ENCODE data around the gene MYO18A. TPM values are rescaled to one million over a fixed set of nuclear protein-coding genes. Genes with fewer than 3 reads are reported as not detected.

MYO18A gene
- total and polyA plus RNA-seq, 7 experiments from 2014 or later = 10.2 to 144 (median 95.3) TPM

DNA sequence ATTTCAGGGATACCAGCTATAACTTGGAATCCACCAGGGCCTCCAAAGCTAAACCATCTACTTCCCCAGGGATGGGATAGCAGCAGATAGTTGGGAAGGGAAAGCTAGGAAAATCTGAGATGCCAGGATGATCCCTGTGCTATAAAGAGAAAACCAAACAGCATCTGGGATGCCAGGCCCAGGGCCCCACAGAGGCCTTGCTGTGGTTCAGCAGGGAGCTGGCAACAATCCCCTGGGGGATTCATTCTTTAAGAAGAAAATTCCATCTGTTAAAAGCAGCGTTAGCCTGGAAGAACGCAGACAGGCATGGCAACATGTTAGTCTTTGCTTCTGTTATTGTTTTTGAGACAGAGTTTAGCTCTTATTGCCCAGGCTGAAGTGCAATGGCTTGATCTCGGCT lies 16.6 kb downstream of the MYO18A start:
- Histone ChIP-seq H3K4me3 (ENCODE audit: low read length) (no peak overlapping the region), H3K36me3 (ENCODE audit: control insufficient read depth in 2 of 3, insufficient read depth in 3 of 3, low read length in 3 of 3) (peaks cover 0 to 11% (median 0%) of the 10 kb centered on the region in 3 experiments), H3K4me1 (ENCODE audit: control insufficient read depth in 2 of 2, insufficient read depth in 2 of 2, low read length in 2 of 2) (no peaks in the 10 kb centered on the region), H3K27ac (ENCODE audit: low read depth, low read length) (no peak overlapping the region), H3K9me3 (ENCODE audit: control insufficient read depth in 2 of 3, low read length in 3 of 3) (no peaks in the 10 kb centered on the region), H3K27me3 (ENCODE audit: control insufficient read depth in 2 of 2, insufficient read depth in 2 of 2, low read length in 2 of 2) (no peaks in the 10 kb centered on the region)
- Mint-ChIP-seq H3K27ac (no peak overlapping the region), H3K4me1 (peaks cover 0 to 22% (median 7%) of the 10 kb centered on the region in 7 donors), H3K4me3 (no peak overlapping the region), H3K27me3 (no peaks in the 10 kb centered on the region), H3K9me3 (peaks cover 0 to 1% (median 0%) of the 10 kb centered on the region in 11 donors), H3K36me3 (peaks cover 1 to 29% (median 10%) of the 10 kb centered on the region in 5 donors)
- ChIA-PET CTCF (interaction anchor here (1.2 to 1.5 kb wide), 3 partner anchors 15 to 57 kb away, joined by 3 to 6 read pairs (median 5); no protein-coding TSS in a partner anchor), POLR2A (interaction anchor here (1.0 kb wide), 1 partner anchor 13 kb away, joined by 3 read pairs; no protein-coding TSS in a partner anchor)
- ATAC-seq (no peak), DNase-seq (no peak)
- intact Hi-C loops (cut with micrococcal nuclease) = no loop called here

DNA sequence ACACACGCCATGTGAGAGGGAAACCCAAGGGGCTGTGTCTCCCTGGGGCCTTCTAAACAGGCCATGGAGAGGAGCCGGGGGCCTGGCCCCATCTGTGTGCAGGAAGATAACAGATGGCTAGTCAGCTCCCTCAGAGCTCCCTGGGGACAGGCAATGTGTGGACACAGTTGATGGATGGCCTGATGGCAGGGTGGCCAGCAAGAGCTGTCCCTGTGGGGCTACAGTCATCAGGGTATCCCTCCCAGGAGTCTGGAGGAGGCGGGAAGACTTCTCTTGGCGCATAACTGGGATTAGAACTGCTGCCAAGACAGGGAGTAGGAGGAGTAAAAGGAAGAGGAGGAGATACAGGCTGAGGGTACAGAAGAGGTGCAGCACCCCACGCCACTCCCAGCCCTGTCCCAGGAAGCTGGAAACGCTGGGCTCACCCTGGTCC lies 17.3 kb downstream of the MYO18A start:
- Histone ChIP-seq H3K27me3 (ENCODE audit: control insufficient read depth in 2 of 2, insufficient read depth in 2 of 2, low read length in 2 of 2) (no peaks in the 10 kb centered on the region), H3K9me3 (ENCODE audit: control insufficient read depth in 2 of 3, low read length in 3 of 3) (no peaks in the 10 kb centered on the region), H3K36me3 (ENCODE audit: control insufficient read depth in 2 of 3, insufficient read depth in 3 of 3, low read length in 3 of 3) (peaks cover 0 to 11% (median 0%) of the 10 kb centered on the region in 3 experiments), H3K4me1 (ENCODE audit: control insufficient read depth in 2 of 2, insufficient read depth in 2 of 2, low read length in 2 of 2) (no peaks in the 10 kb centered on the region), H3K27ac (ENCODE audit: low read depth, low read length) (no peak overlapping the region), H3K4me3 (ENCODE audit: low read length) (no peak overlapping the region)
- ATAC-seq = no peak
- H3K4me1 Mint-ChIP-seq = peaks cover 0 to 24% (median 7%) of the 10 kb centered on the region in 7 donors
- no peak overlapping the region for H3K27ac Mint-ChIP-seq
- H3K9me3 Mint-ChIP-seq = peaks cover 0 to 1% (median 0%) of the 10 kb centered on the region in 11 donors
- no peaks in the 10 kb centered on the region for H3K27me3 Mint-ChIP-seq
- no peak overlapping the region for H3K4me3 Mint-ChIP-seq
- DNase-seq = no peak
- ChIA-PET POLR2A (no interaction called here), CTCF (interaction anchor here (0.5 to 1.5 kb wide), 4 partner anchors 12 to 57 kb away, joined by 3 to 6 read pairs (median 4); no protein-coding TSS in a partner anchor)
- intact Hi-C loops (cut with micrococcal nuclease) = no loop called here
- H3K36me3 Mint-ChIP-seq = peaks cover 1 to 29% (median 10%) of the 10 kb centered on the region in 5 donors

DNA sequence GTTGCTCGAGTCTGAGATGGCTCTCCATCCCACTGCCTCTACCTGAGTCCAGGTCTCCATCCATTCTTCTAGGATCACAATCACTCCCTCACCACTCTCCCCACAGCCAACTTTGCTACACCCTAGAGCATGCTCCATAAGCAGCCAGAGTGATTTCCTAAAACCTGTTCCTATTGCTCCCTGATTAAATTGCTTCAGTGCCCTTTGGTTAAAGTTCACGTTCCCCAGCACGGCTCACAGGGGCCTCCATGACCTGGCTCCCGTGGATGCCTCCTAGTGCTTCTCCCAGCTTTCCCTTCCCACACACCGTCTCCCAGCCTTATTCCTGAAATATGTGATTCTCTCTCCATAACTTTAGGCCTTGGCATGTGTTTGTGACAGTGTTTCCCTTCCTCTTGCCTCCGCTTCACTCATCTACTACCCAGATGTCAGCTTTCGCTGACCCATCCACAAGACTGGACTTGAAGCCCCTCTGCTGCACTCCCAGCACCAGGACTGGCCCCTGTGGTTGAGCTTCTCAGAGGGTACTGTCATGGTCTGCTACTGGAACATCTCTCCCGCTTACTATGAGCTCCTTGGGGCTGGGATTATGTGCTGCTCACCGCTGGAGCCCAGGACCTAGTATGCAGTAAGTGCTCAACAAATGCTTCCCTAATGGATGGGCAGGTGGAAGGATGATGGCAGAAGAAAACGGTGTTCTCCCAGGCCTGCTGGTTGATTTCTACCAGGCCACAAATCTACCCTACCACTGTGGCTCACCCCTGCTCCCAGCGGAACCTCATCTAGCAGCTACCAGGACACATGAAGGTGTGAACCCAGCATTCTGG lies 17.9 kb downstream of the MYO18A start:
- DNase-seq (no peak), ATAC-seq (no peak)
- H3K4me3 Mint-ChIP-seq = no peak overlapping the region
- no peaks in the 10 kb centered on the region for H3K9me3 ChIP-seq (ENCODE audit: control insufficient read depth in 2 of 3, low read length in 3 of 3)
- peaks cover 1 to 29% (median 10%) of the 10 kb centered on the region in 5 donors for H3K36me3 Mint-ChIP-seq
- H3K9me3 Mint-ChIP-seq = peaks cover 0 to 1% (median 0%) of the 10 kb centered on the region in 11 donors
- H3K27ac Mint-ChIP-seq = peak overlapping the region in 2 of 9 donors; percentile 28 to 47
- H3K27ac ChIP-seq (ENCODE audit: low read depth, low read length) = no peak overlapping the region
- CTCF ChIA-PET = interaction anchor here (0.5 to 1.5 kb wide), 4 partner anchors 13 to 58 kb away, joined by 3 to 6 read pairs (median 4); no protein-coding TSS in a partner anchor
- H3K4me1 ChIP-seq (ENCODE audit: control insufficient read depth in 2 of 2, insufficient read depth in 2 of 2, low read length in 2 of 2) = no peaks in the 10 kb centered on the region
- intact Hi-C loops (cut with micrococcal nuclease) = no loop called here
- H3K4me1 Mint-ChIP-seq = peaks cover under 1 to 28% (median 7%) of the 10 kb centered on the region in 7 donors
- POLR2A ChIA-PET = no interaction called here
- H3K27me3 ChIP-seq (ENCODE audit: control insufficient read depth in 2 of 2, insufficient read depth in 2 of 2, low read length in 2 of 2) = no peaks in the 10 kb centered on the region
- H3K36me3 ChIP-seq (ENCODE audit: control insufficient read depth in 2 of 3, insufficient read depth in 3 of 3, low read length in 3 of 3) = peaks cover 0 to 11% (median 0%) of the 10 kb centered on the region in 3 experiments
- no peaks in the 10 kb centered on the region for H3K27me3 Mint-ChIP-seq
- H3K4me3 ChIP-seq (ENCODE audit: low read length) = no peak overlapping the region

DNA sequence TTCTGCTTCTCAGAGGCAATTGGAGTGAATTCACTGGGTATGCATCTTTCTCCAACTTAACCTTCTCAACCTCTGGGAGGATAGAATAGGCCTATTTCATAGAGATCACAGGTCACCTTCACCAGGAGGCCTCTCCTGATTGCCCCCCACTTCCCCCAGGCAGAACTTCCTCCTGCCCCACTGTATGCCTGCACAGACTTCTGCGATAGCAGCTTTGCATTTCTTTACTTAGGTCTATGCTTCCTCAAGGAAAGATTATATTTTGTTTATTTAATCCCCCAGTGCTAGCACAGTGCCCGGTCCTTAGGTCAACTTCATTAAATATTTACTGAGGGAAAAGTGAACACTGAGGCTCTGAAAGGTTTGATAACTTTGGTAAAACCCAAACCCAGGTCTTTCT lies 19.9 kb downstream of the MYO18A start:
- ATAC-seq (no peak), DNase-seq (no peak)
- H3K36me3 ChIP-seq (ENCODE audit: control insufficient read depth in 2 of 3, insufficient read depth in 3 of 3, low read length in 3 of 3) = no peaks in the 10 kb centered on the region
- Mint-ChIP-seq H3K36me3 (peaks cover 0 to 16% (median 4%) of the 10 kb centered on the region in 5 donors), H3K4me1 (peaks cover 6 to 40% (median 10%) of the 10 kb centered on the region in 7 donors), H3K27ac (peak overlapping the region in 1 of 9 donors; percentile 84), H3K9me3 (peaks cover 0 to 1% (median 0%) of the 10 kb centered on the region in 11 donors), H3K27me3 (no peaks in the 10 kb centered on the region), H3K4me3 (no peak overlapping the region)
- no peaks in the 10 kb centered on the region for H3K27me3 ChIP-seq (ENCODE audit: control insufficient read depth in 2 of 2, insufficient read depth in 2 of 2, low read length in 2 of 2)
- CTCF ChIA-PET = no interaction called here
- no peak overlapping the region for H3K4me3 ChIP-seq (ENCODE audit: low read length)
- peaks cover 5 to 6% of the 10 kb centered on the region in 2 donors for H3K4me1 ChIP-seq (ENCODE audit: control insufficient read depth in 2 of 2, insufficient read depth in 2 of 2, low read length in 2 of 2)
- H3K9me3 ChIP-seq (ENCODE audit: control insufficient read depth in 2 of 3, low read length in 3 of 3) = no peaks in the 10 kb centered on the region
- intact Hi-C loops (cut with micrococcal nuclease) = no loop called here
- no peak overlapping the region for H3K27ac ChIP-seq (ENCODE audit: low read depth, low read length)
- POLR2A ChIA-PET = interaction anchor here (1.0 kb wide), 1 partner anchor 12 kb away, joined by 3 read pairs; no protein-coding TSS in a partner anchor

DNA sequence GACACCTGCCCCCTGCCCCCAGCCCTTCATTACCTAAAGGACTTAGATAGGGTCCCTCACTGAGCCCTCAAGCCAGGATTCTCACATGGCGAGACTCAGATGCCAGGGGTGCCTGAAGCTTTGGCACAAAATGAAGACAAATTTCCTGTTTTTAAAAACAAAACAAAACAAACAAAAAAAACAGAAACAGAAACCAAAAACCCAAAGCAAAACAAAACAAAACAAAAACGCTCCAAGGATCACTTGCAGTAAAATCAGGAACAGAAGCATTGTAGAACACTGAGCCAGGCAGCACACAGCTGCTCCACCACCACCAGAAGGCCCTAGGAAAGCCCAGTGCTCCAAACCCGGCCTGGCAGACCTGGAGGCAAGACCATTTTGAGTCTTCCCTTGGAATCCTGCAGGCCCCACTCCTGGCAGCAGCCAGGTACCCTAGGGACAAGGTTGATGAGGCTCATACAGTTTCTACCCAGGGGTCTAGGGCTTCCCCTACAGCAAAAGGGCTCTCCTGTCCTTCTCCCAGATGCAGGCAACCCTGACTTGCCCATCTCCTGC lies 20.8 kb downstream of the MYO18A start:
- intact Hi-C loops (cut with micrococcal nuclease) = no loop called here

DNA sequence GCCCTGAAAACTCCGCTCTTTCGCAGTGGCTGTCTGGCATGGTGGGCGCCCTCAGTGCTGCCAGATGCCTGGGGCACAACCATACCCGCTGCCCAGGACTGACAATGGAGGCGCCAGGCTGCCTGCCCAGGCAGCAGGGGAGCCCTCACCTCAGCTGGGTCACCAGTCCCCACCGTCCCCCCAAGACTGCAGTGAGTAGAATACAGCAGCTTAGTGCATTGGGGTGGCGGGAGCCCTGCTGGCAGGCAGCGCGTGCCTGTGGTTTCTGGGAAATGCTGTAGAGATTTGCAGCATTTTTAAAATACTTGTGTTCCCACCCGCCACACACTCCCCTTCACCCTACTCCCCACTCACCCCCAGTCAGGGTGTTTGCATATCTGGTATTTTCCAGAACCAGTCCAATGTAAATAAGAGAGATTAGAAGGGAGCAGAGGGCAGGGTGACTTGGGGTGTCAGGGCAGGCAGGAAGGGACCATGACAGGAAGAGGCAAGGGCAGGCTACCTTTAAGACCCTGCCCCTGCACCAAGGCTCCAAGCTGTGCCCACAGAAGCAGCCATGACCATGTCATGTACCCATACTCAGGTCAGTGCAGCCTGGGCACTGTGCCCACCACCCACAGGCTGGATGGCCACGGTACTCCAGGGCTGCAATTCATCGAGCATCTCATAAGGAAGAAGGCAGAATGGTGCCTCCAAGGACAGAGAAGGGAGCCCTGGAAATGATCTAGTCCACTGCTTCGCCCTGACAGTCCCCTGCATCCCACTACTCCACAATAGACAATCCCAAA lies 21.5 kb downstream of the MYO18A start:
- H3K4me1 ChIP-seq (ENCODE audit: control insufficient read depth in 2 of 2, insufficient read depth in 2 of 2, low read length in 2 of 2) = peaks cover 10 to 14% of the 10 kb centered on the region in 2 donors
- intact Hi-C loops (cut with micrococcal nuclease) = no loop called here
- peaks cover 0 to 9% (median 0%) of the 10 kb centered on the region in 5 donors for H3K36me3 Mint-ChIP-seq
- H3K27me3 Mint-ChIP-seq = no peaks in the 10 kb centered on the region
- H3K9me3 Mint-ChIP-seq = peaks cover 0 to 1% (median 0%) of the 10 kb centered on the region in 11 donors
- no peak overlapping the region for H3K4me3 ChIP-seq (ENCODE audit: low read length)
- ATAC-seq (no peak), DNase-seq (no peak)
- peak overlapping the region in 1 of 10 donors; percentile 61 for H3K4me3 Mint-ChIP-seq
- H3K36me3 ChIP-seq (ENCODE audit: control insufficient read depth in 2 of 3, insufficient read depth in 3 of 3, low read length in 3 of 3) = no peaks in the 10 kb centered on the region
- H3K27me3 ChIP-seq (ENCODE audit: control insufficient read depth in 2 of 2, insufficient read depth in 2 of 2, low read length in 2 of 2) = no peaks in the 10 kb centered on the region
- ChIA-PET CTCF (interaction anchor here (0.7 kb wide), 1 partner anchor 27 kb away, joined by 3 read pairs; no protein-coding TSS in a partner anchor), POLR2A (no interaction called here)
- no peak overlapping the region for H3K27ac ChIP-seq (ENCODE audit: low read depth, low read length)
- H3K4me1 Mint-ChIP-seq = peaks cover 16 to 55% (median 19%) of the 10 kb centered on the region in 7 donors
- peak overlapping the region in 1 of 9 donors; percentile 84 for H3K27ac Mint-ChIP-seq
- H3K9me3 ChIP-seq (ENCODE audit: control insufficient read depth in 2 of 3, low read length in 3 of 3) = no peaks in the 10 kb centered on the region

More for the DNA sequence above, 20.8 kb downstream of the MYO18A start:
- no peak overlapping the region for H3K4me3 ChIP-seq (ENCODE audit: low read length)
- H3K27ac Mint-ChIP-seq = peak overlapping the region in 2 of 9 donors; percentile 59 to 84
- ChIA-PET POLR2A (no interaction called here), CTCF (interaction anchor here (0.7 kb wide), 1 partner anchor 26 kb away, joined by 3 read pairs; no protein-coding TSS in a partner anchor)
- H3K4me1 ChIP-seq (ENCODE audit: control insufficient read depth in 2 of 2, insufficient read depth in 2 of 2, low read length in 2 of 2) = peaks cover 10 to 14% of the 10 kb centered on the region in 2 donors
- H3K27me3 ChIP-seq (ENCODE audit: control insufficient read depth in 2 of 2, insufficient read depth in 2 of 2, low read length in 2 of 2) = no peaks in the 10 kb centered on the region
- H3K27ac ChIP-seq (ENCODE audit: low read depth, low read length) = no peak overlapping the region
- H3K36me3 ChIP-seq (ENCODE audit: control insufficient read depth in 2 of 3, insufficient read depth in 3 of 3, low read length in 3 of 3) = no peaks in the 10 kb centered on the region
- ATAC-seq (no peak), DNase-seq (no peak)
- H3K27me3 Mint-ChIP-seq = no peaks in the 10 kb centered on the region
- peaks cover 0 to 1% (median 0%) of the 10 kb centered on the region in 11 donors for H3K9me3 Mint-ChIP-seq
- no peaks in the 10 kb centered on the region for H3K9me3 ChIP-seq (ENCODE audit: control insufficient read depth in 2 of 3, low read length in 3 of 3)
- H3K36me3 Mint-ChIP-seq = peaks cover 0 to 9% (median 0%) of the 10 kb centered on the region in 5 donors
- H3K4me1 Mint-ChIP-seq = peaks cover 13 to 49% (median 16%) of the 10 kb centered on the region in 7 donors
- peak overlapping the region in 1 of 10 donors; percentile 61 for H3K4me3 Mint-ChIP-seq
